ENCODE data around the gene ARRB1.
"Not testable (repeated sequence)": the region's sequence is repeated elsewhere in the genome, so short reads cannot be mapped to it uniquely, and the experiment has no call there.

The ARRB1 gene

GRCh38 chr11:75276686-75277085 lies 74.8 kb downstream of the ARRB1 start:
- no peaks in the 10 kb centered on the region for H3K4me1 ChIP-seq (ENCODE audit: low read length)

GRCh38 chr11:75276186-75276585 lies 75.3 kb downstream of the ARRB1 start:
- Histone ChIP-seq H3K4me3 (ENCODE audit: low read length) (no peak overlapping the region), H3K9me3 (replicated peaks; ENCODE audit: insufficient read depth, low read length) (no peaks in the 10 kb centered on the region), H3K9me2 (replicated peaks; ENCODE audit: insufficient read depth, low read length) (no peaks in the 10 kb centered on the region), H3K9ac (ENCODE audit: low read length) (no peak overlapping the region), H3K27me3 (replicated peaks; ENCODE audit: insufficient read depth, low read length) (0 out of 2 replicates have a peak, but pooled peaks cover 7% of the 10 kb centered on the region), H3K4me1 (ENCODE audit: low read length) (no peaks in the 10 kb centered on the region), H3K4me2 (ENCODE audit: low read depth, low read length) (no peak overlapping the region), H4K20me1 (ENCODE audit: insufficient read depth, low read length) (no peaks in the 10 kb centered on the region), H3K36me3 (replicated peaks; ENCODE audit: insufficient read depth, low read length) (no peaks in the 10 kb centered on the region), H2AFZ (ENCODE audit: low read length) (no peak overlapping the region), H3K27ac (ENCODE audit: low read length) (no peak overlapping the region), H3K79me2 (ENCODE audit: low read length) (no peaks in the 10 kb centered on the region), H3F3A (ENCODE audit: insufficient read depth, low read length) (no peaks in the 10 kb centered on the region)
- no peak for DNase-seq
- TF ChIP-seq EZH2 (optimal IDR thresholded peaks at IDR 0.05; ENCODE audit: low read depth, low read length) (no peak), EZH2phosphoT487 (IDR thresholded peaks at IDR 0.05; ENCODE audit: low read length) (no peak), CTCF (IDR thresholded peaks at IDR 0.05; ENCODE audit: low read length) (no peak)

More at GRCh38 chr11:75276686-75277085, 74.8 kb downstream of the ARRB1 start:
- no peaks in the 10 kb centered on the region for H3K36me3 ChIP-seq (replicated peaks; ENCODE audit: insufficient read depth, low read length)
- H3K27me3 ChIP-seq (replicated peaks; ENCODE audit: insufficient read depth, low read length) = 0 out of 2 replicates have a peak, but pooled peaks cover 9% of the 10 kb centered on the region
- no peaks in the 10 kb centered on the region for H4K20me1 ChIP-seq (ENCODE audit: insufficient read depth, low read length)
- no peak for DNase-seq
- no peak overlapping the region for H3K4me3 ChIP-seq (ENCODE audit: low read length)
- H3K9me2 ChIP-seq (replicated peaks; ENCODE audit: insufficient read depth, low read length) = no peaks in the 10 kb centered on the region
- H3K9ac ChIP-seq (ENCODE audit: low read length) = no peak overlapping the region
- no peaks in the 10 kb centered on the region for H3F3A ChIP-seq (ENCODE audit: insufficient read depth, low read length)
- no peak overlapping the region for H2AFZ ChIP-seq (ENCODE audit: low read length)
- H3K27ac ChIP-seq (ENCODE audit: low read length) = no peak overlapping the region
- H3K9me3 ChIP-seq (replicated peaks; ENCODE audit: insufficient read depth, low read length) = no peaks in the 10 kb centered on the region
- TF ChIP-seq EZH2 (optimal IDR thresholded peaks at IDR 0.05; ENCODE audit: low read depth, low read length) (no peak), CTCF (IDR thresholded peaks at IDR 0.05; ENCODE audit: low read length) (no peak), EZH2phosphoT487 (IDR thresholded peaks at IDR 0.05; ENCODE audit: low read length) (no peak)
- no peak overlapping the region for H3K4me2 ChIP-seq (ENCODE audit: low read depth, low read length)
- H3K79me2 ChIP-seq (ENCODE audit: low read length) = no peaks in the 10 kb centered on the region

GRCh38 chr11:75275581-75275980 lies 75.9 kb downstream of the ARRB1 start:
- TF ChIP-seq EZH2 (optimal IDR thresholded peaks at IDR 0.05; ENCODE audit: low read depth, low read length) = no peak
- TF ChIP-seq EZH2phosphoT487 (IDR thresholded peaks at IDR 0.05; ENCODE audit: low read length) = no peak
- TF ChIP-seq CTCF (IDR thresholded peaks at IDR 0.05; ENCODE audit: low read length) = no peak
- H3K4me3 ChIP-seq (ENCODE audit: low read length) = no peak overlapping the region
- no peaks in the 10 kb centered on the region for H3K4me1 ChIP-seq (ENCODE audit: low read length)
- no peaks in the 10 kb centered on the region for H3F3A ChIP-seq (ENCODE audit: insufficient read depth, low read length)
- DNase-seq = peak; percentile 61
- 0 out of 2 replicates have a peak overlapping the region, but pooled peaks have one; percentile 24 for H2AFZ ChIP-seq (ENCODE audit: low read length)
- no peaks in the 10 kb centered on the region for H3K36me3 ChIP-seq (replicated peaks; ENCODE audit: insufficient read depth, low read length)
- no peak overlapping the region for H3K4me2 ChIP-seq (ENCODE audit: low read depth, low read length)
- no peak overlapping the region for H3K27ac ChIP-seq (ENCODE audit: low read length)
- H4K20me1 ChIP-seq (ENCODE audit: insufficient read depth, low read length) = no peaks in the 10 kb centered on the region
- no peak overlapping the region for H3K9ac ChIP-seq (ENCODE audit: low read length)
- no peaks in the 10 kb centered on the region for H3K79me2 ChIP-seq (ENCODE audit: low read length)
- no peaks in the 10 kb centered on the region for H3K9me3 ChIP-seq (replicated peaks; ENCODE audit: insufficient read depth, low read length)
- 0 out of 2 replicates have a peak, but pooled peaks cover 3% of the 10 kb centered on the region for H3K27me3 ChIP-seq (replicated peaks; ENCODE audit: insufficient read depth, low read length)
- H3K9me2 ChIP-seq (replicated peaks; ENCODE audit: insufficient read depth, low read length) = no peaks in the 10 kb centered on the region

- not testable (repeated sequence) for H4K20me1 ChIP-seq (ENCODE audit: insufficient read depth, low read length)
Observed at GRCh38 chr11:75274716-75275115, 76.7 kb downstream of the ARRB1 start.

More at GRCh38 chr11:75274716-75275115, 76.7 kb downstream of the ARRB1 start:
- H3K79me2 ChIP-seq (ENCODE audit: low read length); H3K27me3 ChIP-seq (replicated peaks; ENCODE audit: insufficient read depth, low read length); H2AFZ ChIP-seq (ENCODE audit: low read length); H3K4me3 ChIP-seq (ENCODE audit: low read length); H3F3A ChIP-seq (ENCODE audit: insufficient read depth, low read length); DNase-seq; H3K9ac ChIP-seq (ENCODE audit: low read length); H3K9me2 ChIP-seq (replicated peaks; ENCODE audit: insufficient read depth, low read length); H3K9me3 ChIP-seq (replicated peaks; ENCODE audit: insufficient read depth, low read length); H3K27ac ChIP-seq (ENCODE audit: low read length); H3K4me1 ChIP-seq (ENCODE audit: low read length); H3K4me2 ChIP-seq (ENCODE audit: low read depth, low read length); H3K36me3 ChIP-seq (replicated peaks; ENCODE audit: insufficient read depth, low read length): not testable (repeated sequence)
